Endodermal cell (in vitro differentiated cells): ENCODE data around the gene RPS21. TPM values are rescaled to one million over a fixed set of nuclear protein-coding genes. Genes with fewer than 3 reads are reported as not detected.

ENCODE experiments used
- DNase-seq: peaks from one replicate; pipeline ENCODE4 v3.0.0-alpha.2; 2017
- H3K27ac ChIP-seq: 2 replicates; pipeline ENCODE4 v1.5.1; 2013; ENCODE audit warnings: mild to moderate bottlenecking, low read depth, low read length, moderate library complexity
- H3K27me3 ChIP-seq: 2 replicates; pipeline ENCODE4 v1.6.1; 2013; ENCODE audit warnings: mild to moderate bottlenecking, low read length, moderate library complexity; ENCODE audit not compliant: insufficient read depth, control insufficient read depth, poor library complexity, severe bottlenecking
- H3K36me3 ChIP-seq: 2 replicates; pipeline ENCODE4 v1.7.0; 2013; ENCODE audit warnings: mild to moderate bottlenecking, low read length, moderate library complexity; ENCODE audit not compliant: control insufficient read depth, insufficient read depth
- H3K4me1 ChIP-seq: one replicate; pipeline ENCODE4 v1.7.0; 2013; ENCODE audit warnings: low read length; ENCODE audit not compliant: control insufficient read depth, insufficient read depth
- H3K4me3 ChIP-seq: 2 replicates; pipeline ENCODE4 v1.5.1; 2013; ENCODE audit warnings: mild to moderate bottlenecking, low read length, moderate library complexity
- H3K9ac ChIP-seq: 2 replicates; pipeline ENCODE4 v1.6.1; 2013; ENCODE audit warnings: mild to moderate bottlenecking, low read length, moderate library complexity; ENCODE audit not compliant: poor library complexity, severe bottlenecking; ENCODE audit errors: extremely low read depth
- H3K9me3 ChIP-seq: 2 replicates; pipeline ENCODE4 v1.6.1; 2013; ENCODE audit warnings: mild to moderate bottlenecking, low read length, moderate library complexity; ENCODE audit not compliant: control insufficient read depth
- H3K27ac Mint-ChIP-seq: 2 replicates; pipeline ENCODE4 v1.8.0; 2020; ENCODE audit warnings: mixed read lengths
- H3K27me3 Mint-ChIP-seq: 2 replicates; pipeline ENCODE4 v1.8.0; 2021; ENCODE audit warnings: mild to moderate bottlenecking, mixed read lengths; ENCODE audit not compliant: insufficient read depth
- H3K36me3 Mint-ChIP-seq: 2 replicates; pipeline ENCODE4 v1.8.0; 2020; ENCODE audit warnings: low read depth, mixed read lengths
- H3K4me1 Mint-ChIP-seq: 2 replicates; pipeline ENCODE4 v1.8.0; 2020; ENCODE audit warnings: mixed read lengths
- H3K4me3 Mint-ChIP-seq: 2 replicates; pipeline ENCODE4 v1.8.0; 2020; ENCODE audit warnings: mild to moderate bottlenecking, moderate library complexity, mixed read lengths
- H3K9me3 Mint-ChIP-seq: 2 replicates; pipeline ENCODE4 v1.8.0; 2020; ENCODE audit warnings: mild to moderate bottlenecking, mixed read lengths
- CTCF ChIP-seq: fragments of 200-600 bp; sonication (generic); conservative IDR thresholded peaks from 2 replicates; pipeline ENCODE4 v1.5.0; 2021; ENCODE audit warnings: antibody characterized with exemption, mild to moderate bottlenecking
- WGBS, 2 experiments: methylation state at CpG; one replicate each; pipeline versions ENCODE4 v1.1.5 to v1.1.7; 2013; ENCODE audit warnings: missing lambda C conversion rate in 2 of 2, mixed read lengths in 1 of 2; ENCODE audit not compliant: insufficient coverage in 1 of 2, insufficient read length in 1 of 2; 5-methylcytosine and 5-hydroxymethylcytosine counted together
- total RNA-seq, 2 donors: library from RNA; stranded (reverse); fragmentation: NEBNext Ultra II Directional in 1 of 2; extraction: Animal tissue kit (Norgen Biotek cat#: 25700) in 1 of 2; gene quantifications; 2 replicates in 1 of 2; 3 replicates in 1 of 2; pipeline ENCODE4 v1.2.1, GENCODE V29; 2021

Gene RPS21
- total RNA-seq, 2 donors from 2014 or later, result 1,288 to 1,382 TPM

GRCh38 chr20:62409086-62409853, 22.4 kb downstream of the RPS21 start:
- DNase-seq, result no peak
- H3K27ac Mint-ChIP-seq, result no peak overlapping the region
- no peak for TF ChIP-seq CTCF

GRCh38 chr20:62409931-62410745, 23.2 kb downstream of the RPS21 start:
- Mint-ChIP-seq H3K27me3 (peaks cover 14% of the 10 kb centered on the region), H3K36me3 (peaks cover 1% of the 10 kb centered on the region), H3K4me1 (peaks cover 6% of the 10 kb centered on the region), H3K9me3 (no peaks in the 10 kb centered on the region), H3K4me3 (no peak overlapping the region), H3K27ac (no peak overlapping the region)
- no peaks in the 10 kb centered on the region for H3K9me3 ChIP-seq
- H3K27ac ChIP-seq, result no peak overlapping the region
- H3K4me1 ChIP-seq, result peaks cover 4% of the 10 kb centered on the region
- peak; percentile 88 for DNase-seq
- WGBS, 2 experiments, result 42 to 55% methylated on average over 16 to 30 of the region's 30 CpGs
- peaks cover 6% of the 10 kb centered on the region for H3K27me3 ChIP-seq
- no peak overlapping the region for H3K4me3 ChIP-seq
- TF ChIP-seq CTCF, result peak; percentile 80
- H3K36me3 ChIP-seq, result no peaks in the 10 kb centered on the region
- H3K9ac ChIP-seq, result no peak overlapping the region

More at GRCh38 chr20:62409086-62409853, 22.4 kb downstream of the RPS21 start:
- Mint-ChIP-seq H3K9me3 (no peaks in the 10 kb centered on the region), H3K36me3 (peaks cover 2% of the 10 kb centered on the region), H3K27me3 (peaks cover 14% of the 10 kb centered on the region), H3K4me3 (no peak overlapping the region), H3K4me1 (peaks cover 6% of the 10 kb centered on the region)
- 86 to 89% methylated on average over 11 to 12 of the region's 12 CpGs for WGBS, 2 experiments
- Histone ChIP-seq H3K9ac (no peak overlapping the region), H3K27ac (no peak overlapping the region), H3K4me3 (no peak overlapping the region), H3K36me3 (no peaks in the 10 kb centered on the region), H3K4me1 (peaks cover 4% of the 10 kb centered on the region), H3K27me3 (peaks cover 6% of the 10 kb centered on the region), H3K9me3 (no peaks in the 10 kb centered on the region)

- Histone ChIP-seq H3K4me3 (no peak overlapping the region), H3K27ac (no peak overlapping the region), H3K9ac (no peak overlapping the region), H3K27me3 (peaks cover 6% of the 10 kb centered on the region), H3K36me3 (no peaks in the 10 kb centered on the region), H3K9me3 (no peaks in the 10 kb centered on the region), H3K4me1 (peaks cover 3% of the 10 kb centered on the region)
- no peaks in the 10 kb centered on the region for H3K9me3 Mint-ChIP-seq
- TF ChIP-seq CTCF, result no peak
- H3K4me1 Mint-ChIP-seq, result peaks cover 4% of the 10 kb centered on the region
- no peak overlapping the region for H3K4me3 Mint-ChIP-seq
- H3K36me3 Mint-ChIP-seq, result no peaks in the 10 kb centered on the region
- H3K27me3 Mint-ChIP-seq, result peaks cover 14% of the 10 kb centered on the region
- no peak for DNase-seq
- H3K27ac Mint-ChIP-seq, result no peak overlapping the region
- 83 to 89% methylated on average over 9 to 19 of the region's 19 CpGs for WGBS, 2 experiments
These were observed 24.0 kb downstream of the RPS21 start for GRCh38 chr20:62410746-62411478.
